HTERT RPE-1 (cell line): ENCODE results near the gene TBC1D16.
"Not testable (repeated sequence)": the region's sequence is repeated elsewhere in the genome, so short reads cannot be mapped to it uniquely, and the experiment has no call there.

Source experiments
- in situ Hi-C: fragments of 300-500 bp; cut with MboI; formaldehyde crosslinking; loops from 4 replicates; pipeline ENCODE4 v1.14.3; 2020; ENCODE audit warnings: low sequenced_read_pairs

Gene TBC1D16

GRCh38 chr17:80006339-80006720 is 29.3 kb downstream of the TBC1D16 start:
- in situ Hi-C loops = no loop called here

GRCh38 chr17:80005360-80006338 is 30.0 kb downstream of the TBC1D16 start:
- in situ Hi-C loops = no loop called here

- in situ Hi-C loops = no loop called here
Measured at GRCh38 chr17:80003969-80004368, 31.7 kb downstream of the TBC1D16 start.

GRCh38 chr17:80002690-80003490 is 32.8 kb downstream of the TBC1D16 start:
- in situ Hi-C loops = no loop called here

GRCh38 chr17:80002070-80002641 is 33.5 kb downstream of the TBC1D16 start:
- in situ Hi-C loops = no loop called here

GRCh38 chr17:80000981-80001775 is 34.5 kb downstream of the TBC1D16 start:
- in situ Hi-C loops = no loop called here

- in situ Hi-C loops = no loop called here
Measured at GRCh38 chr17:80000136-80000535, 35.5 kb downstream of the TBC1D16 start.

GRCh38 chr17:79997011-79997660 is 38.5 kb downstream of the TBC1D16 start:
- in situ Hi-C loops = no loop called here

GRCh38 chr17:79996291-79996690 is 39.4 kb downstream of the TBC1D16 start:
- in situ Hi-C loops = no loop called here

- in situ Hi-C loops = no loop called here
Measured at GRCh38 chr17:79995696-79996095, 40.0 kb downstream of the TBC1D16 start.

- in situ Hi-C loops = no loop called here
Measured at GRCh38 chr17:79994602-79995001, 41.1 kb downstream of the TBC1D16 start.

- in situ Hi-C loops = not testable (repeated sequence)
Measured at GRCh38 chr17:79994228-79994569, 41.5 kb downstream of the TBC1D16 start.

GRCh38 chr17:79993390-79994227 is 42.1 kb downstream of the TBC1D16 start:
- in situ Hi-C loops = no loop called here

GRCh38 chr17:79992649-79993389 is 42.9 kb downstream of the TBC1D16 start:
- in situ Hi-C loops = no loop called here

GRCh38 chr17:79991924-79992648 is 43.6 kb downstream of the TBC1D16 start:
- in situ Hi-C loops = no loop called here

- in situ Hi-C loops = no loop called here
Measured at GRCh38 chr17:79991140-79991923, 44.3 kb downstream of the TBC1D16 start.

- in situ Hi-C loops = no loop called here
Measured at GRCh38 chr17:79990704-79991103, 45.0 kb downstream of the TBC1D16 start.
